Mesothelial cell of epicardium (in vitro differentiated cells): Measurements from ENCODE around the gene AOPEP. TPM values are rescaled to one million over a fixed set of nuclear protein-coding genes. Genes with fewer than 3 reads are reported as not detected.
"Not testable (repeated sequence)": the region's sequence is repeated elsewhere in the genome, so short reads cannot be mapped to it uniquely, and the experiment has no call there.

Source experiments
- DNase-seq, 2 experiments: peaks; one replicate each; pipeline ENCODE4 v3.0.0; 2021; ENCODE audit warnings: low spot score in 2 of 2; ENCODE audit not compliant: unreplicated experiment in 2 of 2
- H3K27ac Mint-ChIP-seq: 2 replicates; pipeline ENCODE4 v1.8.0; 2021; ENCODE audit warnings: mixed read lengths
- H3K27me3 Mint-ChIP-seq: 2 replicates; pipeline ENCODE4 v1.8.0; 2021; ENCODE audit warnings: low read depth, mixed read lengths
- H3K36me3 Mint-ChIP-seq: 2 replicates; pipeline ENCODE4 v1.8.0; 2021; ENCODE audit warnings: mixed read lengths
- H3K4me1 Mint-ChIP-seq: 2 replicates; pipeline ENCODE4 v1.8.0; 2021; ENCODE audit warnings: mixed read lengths
- H3K4me3 Mint-ChIP-seq: 2 replicates; pipeline ENCODE4 v1.8.0; 2021; ENCODE audit warnings: mild to moderate bottlenecking, moderate library complexity, mixed read lengths
- H3K9me3 Mint-ChIP-seq: 2 replicates; pipeline ENCODE4 v1.8.0; 2021; ENCODE audit warnings: mixed read lengths
- total RNA-seq: library from RNA; stranded (reverse); gene quantifications from 3 replicates; pipeline ENCODE4 v1.2.1, GENCODE V29; 2021
- TF ChIP-seq, protein P1 (sequence below): fragments of 200-600 bp; sonication (generic); IDR thresholded peaks from one replicate; pipeline ENCODE4 v1.5.0; 2021; ENCODE audit warnings: antibody characterized with exemption; ENCODE audit not compliant: unreplicated experiment

AOPEP gene
- total RNA-seq, 1 donor from 2014 or later, result 63.0 TPM

- no peak overlapping the region for H3K4me3 Mint-ChIP-seq
- DNase-seq, result no peak
- H3K27ac Mint-ChIP-seq, result no peak overlapping the region
- H3K4me1 Mint-ChIP-seq, result peaks cover 22% of the 10 kb centered on the region
- peaks cover 9% of the 10 kb centered on the region for H3K36me3 Mint-ChIP-seq
- no peaks in the 10 kb centered on the region for H3K9me3 Mint-ChIP-seq
- no peaks in the 10 kb centered on the region for H3K27me3 Mint-ChIP-seq
- TF ChIP-seq, protein P1, sequence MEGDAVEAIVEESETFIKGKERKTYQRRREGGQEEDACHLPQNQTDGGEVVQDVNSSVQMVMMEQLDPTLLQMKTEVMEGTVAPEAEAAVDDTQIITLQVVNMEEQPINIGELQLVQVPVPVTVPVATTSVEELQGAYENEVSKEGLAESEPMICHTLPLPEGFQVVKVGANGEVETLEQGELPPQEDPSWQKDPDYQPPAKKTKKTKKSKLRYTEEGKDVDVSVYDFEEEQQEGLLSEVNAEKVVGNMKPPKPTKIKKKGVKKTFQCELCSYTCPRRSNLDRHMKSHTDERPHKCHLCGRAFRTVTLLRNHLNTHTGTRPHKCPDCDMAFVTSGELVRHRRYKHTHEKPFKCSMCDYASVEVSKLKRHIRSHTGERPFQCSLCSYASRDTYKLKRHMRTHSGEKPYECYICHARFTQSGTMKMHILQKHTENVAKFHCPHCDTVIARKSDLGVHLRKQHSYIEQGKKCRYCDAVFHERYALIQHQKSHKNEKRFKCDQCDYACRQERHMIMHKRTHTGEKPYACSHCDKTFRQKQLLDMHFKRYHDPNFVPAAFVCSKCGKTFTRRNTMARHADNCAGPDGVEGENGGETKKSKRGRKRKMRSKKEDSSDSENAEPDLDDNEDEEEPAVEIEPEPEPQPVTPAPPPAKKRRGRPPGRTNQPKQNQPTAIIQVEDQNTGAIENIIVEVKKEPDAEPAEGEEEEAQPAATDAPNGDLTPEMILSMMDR, result no peak
Measured at GRCh38 chr9:94933511-94933828, 207.0 kb downstream of the AOPEP start.

- Mint-ChIP-seq H3K4me1 (peaks cover 19% of the 10 kb centered on the region), H3K9me3 (no peaks in the 10 kb centered on the region), H3K36me3 (peaks cover 11% of the 10 kb centered on the region), H3K4me3 (no peak overlapping the region), H3K27ac (no peak overlapping the region), H3K27me3 (no peaks in the 10 kb centered on the region)
- no peak for DNase-seq
- TF ChIP-seq, protein P1, result no peak
Measured at GRCh38 chr9:94934816-94935328, 208.4 kb downstream of the AOPEP start.

DNA sequence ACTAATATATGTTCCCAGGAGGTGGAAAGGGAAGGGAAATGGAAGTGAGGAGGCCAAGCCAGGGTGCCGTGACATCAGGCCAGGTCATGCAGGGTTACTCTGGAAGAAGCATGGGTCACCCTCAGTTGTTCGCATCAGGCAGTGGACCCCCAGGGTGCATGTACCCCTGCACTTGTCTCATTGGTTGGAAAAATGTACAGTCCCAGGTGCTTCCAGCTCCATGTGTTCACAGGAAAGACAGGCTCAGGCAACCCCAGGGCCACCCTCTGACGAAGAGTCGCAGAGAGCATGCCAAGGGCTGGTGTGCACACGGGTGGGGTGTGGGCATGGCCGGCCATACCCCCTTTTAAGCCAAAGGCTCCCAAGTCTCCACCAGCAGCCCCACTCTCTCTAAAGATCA, 208.9 kb downstream of the AOPEP start:
- H3K27ac Mint-ChIP-seq, result no peak overlapping the region
- TF ChIP-seq, protein P1, result no peak

GRCh38 chr9:94936419-94936818, 209.9 kb downstream of the AOPEP start:
- peaks cover 20% of the 10 kb centered on the region for H3K4me1 Mint-ChIP-seq
- no peak for DNase-seq
- no peak overlapping the region for H3K27ac Mint-ChIP-seq
- no peaks in the 10 kb centered on the region for H3K27me3 Mint-ChIP-seq
- H3K9me3 Mint-ChIP-seq, result no peaks in the 10 kb centered on the region
- H3K36me3 Mint-ChIP-seq, result peaks cover 11% of the 10 kb centered on the region
- TF ChIP-seq, protein P1, result no peak
- no peak overlapping the region for H3K4me3 Mint-ChIP-seq

More for the DNA sequence above, 208.9 kb downstream of the AOPEP start:
- H3K4me1 Mint-ChIP-seq, result peaks cover 19% of the 10 kb centered on the region
- H3K27me3 Mint-ChIP-seq, result no peaks in the 10 kb centered on the region
- no peaks in the 10 kb centered on the region for H3K9me3 Mint-ChIP-seq
- peaks cover 11% of the 10 kb centered on the region for H3K36me3 Mint-ChIP-seq
- DNase-seq, result no peak
- H3K4me3 Mint-ChIP-seq, result no peak overlapping the region

DNA sequence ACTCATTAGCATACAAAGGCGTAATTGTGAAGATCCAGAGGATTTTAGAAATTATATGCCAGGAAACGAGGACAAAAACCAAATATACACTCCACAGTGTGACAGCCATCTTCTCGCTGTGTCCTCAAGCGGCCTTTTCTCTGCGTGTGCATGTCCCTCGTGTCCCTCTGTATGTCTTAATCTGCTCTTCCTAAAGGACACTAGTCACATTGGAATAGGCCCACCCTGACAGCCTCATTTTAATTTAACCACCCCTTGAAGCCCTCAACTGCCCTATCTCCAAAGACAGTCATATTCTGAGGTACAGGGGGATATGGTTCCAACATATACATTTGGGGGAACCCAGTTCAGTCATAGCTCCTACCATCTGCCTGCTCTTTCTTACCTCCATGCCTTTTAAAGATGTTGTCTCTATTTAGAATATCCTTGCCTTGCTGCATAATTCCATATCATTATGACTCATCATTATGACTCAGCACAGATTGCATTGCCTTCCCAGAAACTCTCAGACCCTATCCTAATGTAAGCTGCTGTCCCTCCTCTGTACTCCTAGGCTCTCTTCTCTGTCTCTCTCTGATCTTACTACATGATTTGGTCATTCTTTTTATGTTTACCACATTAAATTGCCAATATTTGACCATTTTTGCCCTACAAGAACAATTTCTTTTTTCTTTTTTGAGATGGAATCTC, 210.9 kb downstream of the AOPEP start:
- Mint-ChIP-seq H3K27ac (no peak overlapping the region), H3K4me1 (peaks cover 16% of the 10 kb centered on the region), H3K4me3 (no peak overlapping the region), H3K9me3 (no peaks in the 10 kb centered on the region), H3K36me3 (peaks cover 11% of the 10 kb centered on the region), H3K27me3 (no peaks in the 10 kb centered on the region)
- TF ChIP-seq, protein P1, result no peak
- DNase-seq, result no peak

DNA sequence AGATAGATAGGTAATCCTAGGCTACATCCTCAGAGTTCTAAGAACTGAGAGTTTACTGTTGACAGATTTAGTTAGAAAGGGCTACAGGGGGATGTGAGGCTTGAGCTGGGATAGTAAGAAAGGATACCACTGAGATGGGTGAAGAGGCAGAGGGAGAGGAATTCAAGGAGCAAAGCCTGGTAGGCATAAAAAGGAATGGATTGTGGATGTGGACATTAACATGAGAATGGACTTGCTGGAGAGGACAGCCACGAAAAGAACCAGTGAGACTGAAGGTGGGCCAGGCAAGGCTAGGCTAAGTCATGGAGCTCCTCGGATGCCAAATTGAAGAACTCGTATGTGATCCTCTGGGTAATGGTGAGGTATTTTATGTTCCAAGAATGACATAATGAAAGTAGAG, 211.9 kb downstream of the AOPEP start:
- DNase-seq, result no peak
- H3K4me3 Mint-ChIP-seq, result no peak overlapping the region
- H3K27ac Mint-ChIP-seq, result no peak overlapping the region
- H3K9me3 Mint-ChIP-seq, result peaks cover 3% of the 10 kb centered on the region
- TF ChIP-seq, protein P1, result no peak
- H3K27me3 Mint-ChIP-seq, result no peaks in the 10 kb centered on the region
- H3K4me1 Mint-ChIP-seq, result peaks cover 8% of the 10 kb centered on the region
- H3K36me3 Mint-ChIP-seq, result peaks cover 14% of the 10 kb centered on the region

DNA sequence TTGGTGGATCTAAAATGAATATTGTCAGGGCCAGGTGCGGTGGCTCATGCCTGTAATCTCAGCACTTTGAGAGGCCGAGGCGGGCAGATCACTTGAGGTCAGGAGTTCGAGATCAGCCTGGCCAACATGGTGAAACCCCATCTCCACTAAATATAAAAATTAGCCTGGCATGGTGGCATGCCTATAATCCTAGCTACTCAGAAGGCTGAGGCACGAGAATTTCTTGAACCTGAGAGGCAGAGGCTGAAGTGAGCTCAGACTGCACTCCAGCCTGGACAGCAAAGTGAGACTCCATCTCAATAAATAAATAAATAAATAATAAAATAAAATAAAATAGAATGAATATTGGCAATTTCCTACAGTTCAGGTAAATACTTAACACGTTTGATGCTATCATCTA, 213.8 kb downstream of the AOPEP start:
- peaks cover 12% of the 10 kb centered on the region for H3K36me3 Mint-ChIP-seq
- not testable (repeated sequence) for H3K27me3 Mint-ChIP-seq, H3K4me1 Mint-ChIP-seq, H3K9me3 Mint-ChIP-seq, H3K27ac Mint-ChIP-seq, H3K4me3 Mint-ChIP-seq, DNase-seq
